ENCODE results near the gene HIVEP3.

HIVEP3 gene

GRCh38 chr1:41715441-41716095 lies 203.2 kb downstream of the HIVEP3 start:
- H3K4me1 ChIP-seq (ENCODE audit: insufficient read depth, low read length) = no peaks in the 10 kb centered on the region
- no peaks in the 10 kb centered on the region for H3K27me3 ChIP-seq (ENCODE audit: insufficient read depth, low read length, poor library complexity)
- H4K20me1 ChIP-seq (ENCODE audit: insufficient read depth, low read length) = peaks cover 94% of the 10 kb centered on the region
- DNase-seq = no peak
- TF ChIP-seq EZH2 (IDR thresholded peaks at IDR 0.05; ENCODE audit: borderline replicate concordance, low read depth, low read length, severe bottlenecking) = no peak
- TF ChIP-seq CTCF (IDR thresholded peaks at IDR 0.05; ENCODE audit: borderline replicate concordance, extremely low read depth, low read length, poor library complexity, severe bottlenecking) = no peak
- H3K4me3 ChIP-seq (ENCODE audit: low read depth in 1 of 2, low read length in 2 of 2) = no peak overlapping the region
- no peak overlapping the region for H3K9ac ChIP-seq (ENCODE audit: low read depth, low read length)
- no peak overlapping the region for H3K27ac ChIP-seq (ENCODE audit: low read length)
- no peak for ATAC-seq (ENCODE audit: insufficient read depth, low read depth)
- H3K79me2 ChIP-seq (ENCODE audit: insufficient read depth, low read length) = peaks cover 100% of the 10 kb centered on the region
- no peaks in the 10 kb centered on the region; the same call in 1 of the 2 replicates for H3K36me3 ChIP-seq (ENCODE audit: insufficient read depth, low read length)
- no peak overlapping the region for H2AFZ ChIP-seq (ENCODE audit: low read depth, low read length)
- no peak overlapping the region for H3K4me2 ChIP-seq (ENCODE audit: insufficient read depth, low read length)
- no peaks in the 10 kb centered on the region for H3K9me3 ChIP-seq (ENCODE audit: insufficient read depth, low read length, severe bottlenecking)

GRCh38 chr1:41714638-41715389 lies 203.9 kb downstream of the HIVEP3 start:
- no peak overlapping the region for H3K4me2 ChIP-seq (ENCODE audit: insufficient read depth, low read length)
- no peak overlapping the region for H3K27ac ChIP-seq (ENCODE audit: low read length)

GRCh38 chr1:41713557-41714327 lies 205.0 kb downstream of the HIVEP3 start:
- DNase-seq (no peak), ATAC-seq (ENCODE audit: insufficient read depth, low read depth) (no peak)
- Histone ChIP-seq H3K36me3 (ENCODE audit: insufficient read depth, low read length) (no peaks in the 10 kb centered on the region; the same call in 1 of the 2 replicates), H3K4me2 (ENCODE audit: insufficient read depth, low read length) (no peak overlapping the region), H3K9ac (ENCODE audit: low read depth, low read length) (no peak overlapping the region), H3K9me3 (ENCODE audit: insufficient read depth, low read length, severe bottlenecking) (no peaks in the 10 kb centered on the region), H2AFZ (ENCODE audit: low read depth, low read length) (no peak overlapping the region), H4K20me1 (ENCODE audit: insufficient read depth, low read length) (peaks cover 93% of the 10 kb centered on the region), H3K27ac (ENCODE audit: low read length) (no peak overlapping the region), H3K79me2 (ENCODE audit: insufficient read depth, low read length) (peaks cover 100% of the 10 kb centered on the region), H3K4me3 (ENCODE audit: low read depth in 1 of 2, low read length in 2 of 2) (no peak overlapping the region), H3K27me3 (ENCODE audit: insufficient read depth, low read length, poor library complexity) (no peaks in the 10 kb centered on the region), H3K4me1 (ENCODE audit: insufficient read depth, low read length) (no peaks in the 10 kb centered on the region)
- TF ChIP-seq EZH2 (IDR thresholded peaks at IDR 0.05; ENCODE audit: borderline replicate concordance, low read depth, low read length, severe bottlenecking) (no peak), CTCF (IDR thresholded peaks at IDR 0.05; ENCODE audit: borderline replicate concordance, extremely low read depth, low read length, poor library complexity, severe bottlenecking) (no peak)

More at GRCh38 chr1:41714638-41715389, 203.9 kb downstream of the HIVEP3 start:
- DNase-seq (no peak), ATAC-seq (ENCODE audit: insufficient read depth, low read depth) (no peak)
- Histone ChIP-seq H4K20me1 (ENCODE audit: insufficient read depth, low read length) (peaks cover 94% of the 10 kb centered on the region), H3K79me2 (ENCODE audit: insufficient read depth, low read length) (peaks cover 100% of the 10 kb centered on the region), H3K9me3 (ENCODE audit: insufficient read depth, low read length, severe bottlenecking) (no peaks in the 10 kb centered on the region), H3K36me3 (ENCODE audit: insufficient read depth, low read length) (no peaks in the 10 kb centered on the region; the same call in 1 of the 2 replicates), H3K9ac (ENCODE audit: low read depth, low read length) (no peak overlapping the region), H2AFZ (ENCODE audit: low read depth, low read length) (no peak overlapping the region), H3K27me3 (ENCODE audit: insufficient read depth, low read length, poor library complexity) (no peaks in the 10 kb centered on the region), H3K4me3 (ENCODE audit: low read depth in 1 of 2, low read length in 2 of 2) (no peak overlapping the region), H3K4me1 (ENCODE audit: insufficient read depth, low read length) (no peaks in the 10 kb centered on the region)
- TF ChIP-seq CTCF (IDR thresholded peaks at IDR 0.05; ENCODE audit: borderline replicate concordance, extremely low read depth, low read length, poor library complexity, severe bottlenecking) (no peak), EZH2 (IDR thresholded peaks at IDR 0.05; ENCODE audit: borderline replicate concordance, low read depth, low read length, severe bottlenecking) (no peak)

Data from DND-41 (cell line).